NB4 (cell line): ENCODE results near the gene RAB3C.

ENCODE experiments used
- POLR2A ChIP-seq: IDR thresholded peaks from 2 replicates; pipeline ENCODE4 v1.6.1; 2011; ENCODE audit warnings: mild to moderate bottlenecking; ENCODE audit not compliant: insufficient read length; ENCODE audit errors: extremely low read depth
- TF ChIP-seq, protein P1 (sequence below): IDR thresholded peaks from one replicate; pipeline ENCODE4 v1.5.1; 2012; ENCODE audit warnings: low read depth, low read length
- TF ChIP-seq, protein P2 (sequence below): IDR thresholded peaks from 2 replicates; pipeline ENCODE4 v1.6.1; 2011; ENCODE audit warnings: low read depth, low read length

DNA sequence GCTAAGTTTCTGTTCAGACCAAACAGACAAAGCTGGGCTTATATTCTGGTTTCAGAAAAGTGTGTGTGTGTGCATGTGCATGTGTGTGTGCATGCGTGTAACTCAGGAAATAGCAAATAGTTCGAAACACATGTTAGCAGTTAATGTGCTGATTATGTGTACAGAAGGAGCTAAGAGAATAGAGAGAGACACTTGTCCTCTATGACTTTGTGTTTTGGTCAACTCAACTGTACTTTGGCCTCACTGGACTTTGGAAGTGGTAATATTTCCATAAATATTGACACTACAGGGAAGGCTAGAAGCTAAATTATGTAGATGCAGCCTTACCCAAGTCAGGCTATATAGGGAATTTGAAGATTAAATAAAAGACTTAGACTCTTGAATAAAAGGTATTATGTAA is 155.5 kb downstream of the RAB3C start:
- TF ChIP-seq, protein P1, sequence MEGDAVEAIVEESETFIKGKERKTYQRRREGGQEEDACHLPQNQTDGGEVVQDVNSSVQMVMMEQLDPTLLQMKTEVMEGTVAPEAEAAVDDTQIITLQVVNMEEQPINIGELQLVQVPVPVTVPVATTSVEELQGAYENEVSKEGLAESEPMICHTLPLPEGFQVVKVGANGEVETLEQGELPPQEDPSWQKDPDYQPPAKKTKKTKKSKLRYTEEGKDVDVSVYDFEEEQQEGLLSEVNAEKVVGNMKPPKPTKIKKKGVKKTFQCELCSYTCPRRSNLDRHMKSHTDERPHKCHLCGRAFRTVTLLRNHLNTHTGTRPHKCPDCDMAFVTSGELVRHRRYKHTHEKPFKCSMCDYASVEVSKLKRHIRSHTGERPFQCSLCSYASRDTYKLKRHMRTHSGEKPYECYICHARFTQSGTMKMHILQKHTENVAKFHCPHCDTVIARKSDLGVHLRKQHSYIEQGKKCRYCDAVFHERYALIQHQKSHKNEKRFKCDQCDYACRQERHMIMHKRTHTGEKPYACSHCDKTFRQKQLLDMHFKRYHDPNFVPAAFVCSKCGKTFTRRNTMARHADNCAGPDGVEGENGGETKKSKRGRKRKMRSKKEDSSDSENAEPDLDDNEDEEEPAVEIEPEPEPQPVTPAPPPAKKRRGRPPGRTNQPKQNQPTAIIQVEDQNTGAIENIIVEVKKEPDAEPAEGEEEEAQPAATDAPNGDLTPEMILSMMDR: no peak
- TF ChIP-seq, protein P2, sequence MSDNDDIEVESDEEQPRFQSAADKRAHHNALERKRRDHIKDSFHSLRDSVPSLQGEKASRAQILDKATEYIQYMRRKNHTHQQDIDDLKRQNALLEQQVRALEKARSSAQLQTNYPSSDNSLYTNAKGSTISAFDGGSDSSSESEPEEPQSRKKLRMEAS: no peak
- TF ChIP-seq POLR2A: no peak
